NCI-H524 treated with DMSO at 0.1 percent for 48 hours (cell line): Measurements from ENCODE around the gene SEC22B.
"Not testable (repeated sequence)": the region's sequence is repeated elsewhere in the genome, so short reads cannot be mapped to it uniquely, and the experiment has no call there.

Source experiments
- DNase-seq: peaks from one replicate; lab custom pipeline; 2025; lab: John Stamatoyannopoulos, UW

SEC22B gene

GRCh38 chr1:120176092-120176855 is at the start of gene SEC22B:
SEC22B (minus strand) TSS chr1:120176520; CDS start chr1:120176381, 139 bp downstream.
- peak; percentile 69 for DNase-seq

- DNase-seq, result not testable (repeated sequence)
Measured at GRCh38 chr1:120217933-120218332, 41.6 kb upstream of the SEC22B start.

- DNase-seq, result not testable (repeated sequence)
Measured at GRCh38 chr1:120217175-120217929, 41.0 kb upstream of the SEC22B start.

GRCh38 chr1:120213606-120214005 is 37.3 kb upstream of the SEC22B start:
- DNase-seq, result not testable (repeated sequence)

GRCh38 chr1:120210754-120211153 is 34.4 kb upstream of the SEC22B start:
- DNase-seq, result not testable (repeated sequence)

GRCh38 chr1:120196863-120197775 is 20.8 kb upstream of the SEC22B start:
- not testable (repeated sequence) for DNase-seq

- not testable (repeated sequence) for DNase-seq
Measured at GRCh38 chr1:120188626-120189025, 12.3 kb upstream of the SEC22B start.

- DNase-seq, result not testable (repeated sequence)
Measured at GRCh38 chr1:120182176-120182707, 5.9 kb upstream of the SEC22B start.

- peak; percentile 1 for DNase-seq
Measured at GRCh38 chr1:120179811-120180690, 3.7 kb upstream of the SEC22B start.

GRCh38 chr1:120178799-120179756 is 2.8 kb upstream of the SEC22B start:
- no peak for DNase-seq

GRCh38 chr1:120178058-120178457 is 1.7 kb upstream of the SEC22B start:
- not testable (repeated sequence) for DNase-seq

GRCh38 chr1:120175688-120176087 is 632 bp downstream of the SEC22B start:
- not testable (repeated sequence) for DNase-seq

GRCh38 chr1:120164761-120165160 is 11.6 kb downstream of the SEC22B start:
- DNase-seq, result not testable (repeated sequence)

- DNase-seq, result not testable (repeated sequence)
Measured at GRCh38 chr1:120162015-120162414, 14.3 kb downstream of the SEC22B start.

- DNase-seq, result not testable (repeated sequence)
Measured at GRCh38 chr1:120158495-120158894, 17.8 kb downstream of the SEC22B start.

GRCh38 chr1:120158086-120158485 is 18.2 kb downstream of the SEC22B start:
- not testable (repeated sequence) for DNase-seq

- not testable (repeated sequence) for DNase-seq
Measured at GRCh38 chr1:120150138-120150822, 26.0 kb downstream of the SEC22B start.

- DNase-seq, result not testable (repeated sequence)
Measured at GRCh38 chr1:120149420-120150059, 26.8 kb downstream of the SEC22B start.
